ENCODE measurements around the gene IQCH. TPM values are rescaled to one million over a fixed set of nuclear protein-coding genes. Genes with fewer than 3 reads are reported as not detected.

The IQCH gene
- total and polyA plus RNA-seq, 2 of the 4 experiments (the other 2 are of a cell fraction), result 0.60 to 2.5 TPM

GRCh38 chr15:67421105-67421504, 166.5 kb downstream of the IQCH start:
- no TSS peak for BruUV-seq (replicated peaks)
- H3K23ac ChIP-seq (ENCODE audit: low read depth, low read length), result no peak overlapping the region
- CTCF ChIA-PET, result interaction anchor here (1.2 kb wide), 1 partner anchor 13 kb away, joined by 6 read pairs; no protein-coding TSS in a partner anchor
- no peaks in the 10 kb centered on the region for H3K79me1 ChIP-seq (ENCODE audit: low read depth in 1 of 2, low read length in 2 of 2)
- no peaks in the 10 kb centered on the region for H3K4me1 ChIP-seq (ENCODE audit: control insufficient read depth, insufficient read depth, low read length)
- H3K4ac ChIP-seq (ENCODE audit: low read depth, low read length), result no peak overlapping the region
- no peak overlapping the region for H4K91ac ChIP-seq (ENCODE audit: insufficient read depth, low read depth, low read length)
- H3K27ac ChIP-seq (ENCODE audit: insufficient read depth, low read length), result no peak overlapping the region
- H3K14ac ChIP-seq (replicated peaks; ENCODE audit: low read depth, low read length), result no peak overlapping the region
- H2BK15ac ChIP-seq (ENCODE audit: low read depth, low read length), result no peak overlapping the region
- H2AFZ ChIP-seq (replicated peaks; ENCODE audit: low read length, poor library complexity), result no peak overlapping the region
- H3K18ac ChIP-seq (ENCODE audit: low read depth, low read length), result no peak overlapping the region
- H3K4me2 ChIP-seq (ENCODE audit: low read depth, low read length), result no peak overlapping the region
- no peak overlapping the region for H2BK5ac ChIP-seq (ENCODE audit: low read depth, low read length, poor library complexity, severe bottlenecking)
- no peaks in the 10 kb centered on the region; the same call in 1 of the 2 replicates for H3K27me3 ChIP-seq (ENCODE audit: control insufficient read depth, insufficient read depth, low read length)
- no peaks in the 10 kb centered on the region for H3K36me3 ChIP-seq (ENCODE audit: control insufficient read depth, insufficient read depth, low read length)
- DNase-seq (no peak), ATAC-seq (ENCODE audit: low read depth) (no peak)
- no peak overlapping the region for H4K8ac ChIP-seq (ENCODE audit: low read depth in 2 of 2, low read length in 2 of 2)
- H2AK9ac ChIP-seq (replicated peaks; ENCODE audit: low read depth, low read length, poor library complexity), result no peak overlapping the region
- H4K5ac ChIP-seq (ENCODE audit: low read depth, low read length), result no peak overlapping the region
- intact Hi-C loops (cut with micrococcal nuclease), result no loop called here
- no peak overlapping the region for H3K9ac ChIP-seq (ENCODE audit: low read depth, low read length)
- dilution Hi-C loops (cut with HindIII; ENCODE audit: low sequenced_read_pairs, unreplicated experiment), result no loop called here
- H2BK120ac ChIP-seq (ENCODE audit: low read depth, low read length), result no peak overlapping the region
- H2BK20ac ChIP-seq (ENCODE audit: low read depth, low read length), result no peak overlapping the region
- H2AK5ac ChIP-seq (ENCODE audit: low read depth, low read length), result no peak overlapping the region
- H3K9me3 ChIP-seq (ENCODE audit: control insufficient read depth, insufficient read depth, low read length), result no peaks in the 10 kb centered on the region
- in situ Hi-C loops (cut with MboI; ENCODE audit: low sequenced_read_pairs), result no loop called here
- TF ChIP-seq FOS (IDR thresholded peaks at IDR 0.05; ENCODE audit: low read depth, low read length), result no peak
- no peak for TF ChIP-seq RAD21 (IDR thresholded peaks at IDR 0.05; ENCODE audit: low read length)
- TF ChIP-seq RCOR1 (IDR thresholded peaks at IDR 0.05; ENCODE audit: insufficient replicate concordance, low read length), result no peak
- TF ChIP-seq SMC3 (IDR thresholded peaks at IDR 0.05; ENCODE audit: low read depth, low read length), result no peak
- no peak for TF ChIP-seq MAFK (IDR thresholded peaks at IDR 0.05; ENCODE audit: low read depth, low read length)
- no peak for TF ChIP-seq RFX5 (IDR thresholded peaks at IDR 0.05; ENCODE audit: low read depth, low read length)
- TF ChIP-seq CEBPB (IDR thresholded peaks at IDR 0.05; ENCODE audit: low read depth, low read length), result no peak
- no peak for TF ChIP-seq POLR2A (IDR thresholded peaks at IDR 0.05; ENCODE audit: low read depth, low read length)
- TF ChIP-seq NFE2L2 (IDR thresholded peaks at IDR 0.05; ENCODE audit: low read depth, low read length), result no peak
- TF ChIP-seq USF2 (IDR thresholded peaks at IDR 0.05; ENCODE audit: low read depth, low read length), result no peak
- no peak for TF ChIP-seq BHLHE40 (IDR thresholded peaks at IDR 0.05; ENCODE audit: low read depth, low read length)
- no peak for TF ChIP-seq CHD1 (IDR thresholded peaks at IDR 0.05; ENCODE audit: low read depth, low read length)
- H3K56ac ChIP-seq (ENCODE audit: extremely low read depth, insufficient read depth, low read length), result no peak overlapping the region
- peaks cover 3% of the 10 kb centered on the region; the same call in 1 of the 2 replicates for H3K9me1 ChIP-seq (ENCODE audit: insufficient read depth, low read length)
- POLR2A ChIA-PET (ENCODE audit: unreplicated experiment), result no interaction called here
- no CpG with 5 or more reads among the region's 6 CpGs for WGBS, 2 experiments (ENCODE audit: extremely low coverage in 2 of 2, insufficient read length in 1 of 2)
- no peak overlapping the region for H3K4me3 ChIP-seq (ENCODE audit: insufficient read depth, low read depth, low read length)
- H4K20me1 ChIP-seq (ENCODE audit: insufficient read depth, low read length), result no peaks in the 10 kb centered on the region
